PC-9 (cell line): ENCODE results near the gene IKZF1. TPM values are rescaled to one million over a fixed set of nuclear protein-coding genes. Genes with fewer than 3 reads are reported as not detected.
A peak's percentile ranks its signal among the peaks of the same experiment; 100 is the strongest.

Experiments
- BruUV-seq: library from RNA; stranded (reverse); fragments of 400-500 nt; replicated peaks from 2 replicates; lab custom pipeline; 2021; lab: Mats Ljungman, UMichigan
- CTCF ChIA-PET: fragments of 300-600 bp; sonication (Branson Sonifier 250); formaldehyde crosslinking; loops from one replicate; lab custom pipeline; 2022; ENCODE audit warnings: antibody characterized with exemption; lab: Charles Lee
- POLR2A ChIA-PET: fragments of 300-600 bp; sonication (Branson Sonifier 250); formaldehyde crosslinking; loops from one replicate; lab custom pipeline; 2022; ENCODE audit warnings: antibody characterized with exemption; ENCODE audit not compliant: unreplicated experiment; lab: Charles Lee
- DNase-seq, 2 experiments: peaks; one replicate each; pipeline versions ENCODE4 v3.0.0 to v3.0.0-alpha.2; 2015 to 2022; ENCODE audit warnings: mixed read lengths in 1 of 2
- H2AFZ ChIP-seq: fragments of 200-600 bp; sonication (generic); 2 replicates; pipeline ENCODE4 v1.8.1; 2017; ENCODE audit warnings: antibody characterized with exemption
- H3F3A ChIP-seq: fragments of 200-600 bp; sonication (generic); 2 replicates; pipeline ENCODE4 v1.8.1; 2017; ENCODE audit warnings: antibody characterized with exemption, mild to moderate bottlenecking, low read depth; ENCODE audit not compliant: insufficient read depth
- H3K27ac ChIP-seq: fragments of 200-600 bp; sonication (generic); 2 replicates; pipeline ENCODE4 v1.6.1; 2016; ENCODE audit warnings: mixed run types
- H3K27me3 ChIP-seq: fragments of 200-600 bp; sonication (generic); 2 replicates; pipeline ENCODE4 v1.6.1; 2016; ENCODE audit warnings: low read depth, mixed run types; ENCODE audit not compliant: insufficient read depth
- H3K36me3 ChIP-seq: fragments of 200-600 bp; sonication (generic); 2 replicates; pipeline ENCODE4 v1.6.1; 2016; ENCODE audit warnings: low read depth, mixed run types
- H3K4me1 ChIP-seq: fragments of 200-600 bp; sonication (generic); replicated peaks from 2 replicates; pipeline ENCODE4 v1.6.1; 2016; ENCODE audit warnings: mixed run types; ENCODE audit not compliant: insufficient read depth
- H3K4me2 ChIP-seq: fragments of 200-600 bp; sonication (generic); 2 replicates; pipeline ENCODE4 v1.6.1; 2017; ENCODE audit warnings: mixed run types
- H3K4me3 ChIP-seq: fragments of 200-600 bp; sonication (generic); 2 replicates; pipeline ENCODE4 v1.6.1; 2016; ENCODE audit warnings: mixed run types
- H3K79me2 ChIP-seq: fragments of 200-600 bp; sonication (generic); 2 replicates; pipeline ENCODE4 v1.6.1; 2017; ENCODE audit warnings: low read depth, mixed run types
- H3K9me2 ChIP-seq: fragments of 200-600 bp; sonication (generic); 2 replicates; pipeline ENCODE4 v1.8.1; 2017; ENCODE audit warnings: mild to moderate bottlenecking; ENCODE audit not compliant: insufficient read depth
- H3K9me3 ChIP-seq: fragments of 200-600 bp; sonication (generic); 2 replicates; pipeline ENCODE4 v1.8.1; 2016; ENCODE audit warnings: low read depth; ENCODE audit not compliant: insufficient read depth
- H4K20me1 ChIP-seq: fragments of 200-600 bp; sonication (generic); 2 replicates; pipeline ENCODE4 v1.8.1; 2017; ENCODE audit not compliant: insufficient read depth
- EZH2 ChIP-seq: fragments of 200-600 bp; sonication (generic); IDR thresholded peaks from 2 replicates; pipeline ENCODE4 v1.8.0; 2017; ENCODE audit warnings: antibody characterized with exemption, low read depth
- intact Hi-C: fragments of 100-400 bp; cut with micrococcal nuclease; formaldehyde crosslinking; loops from one replicate; pipeline ENCODE4 v1.10.0; 2022; ENCODE audit not compliant: unreplicated experiment
- total RNA-seq: library from RNA; stranded (reverse); gene quantifications from 2 replicates; pipeline ENCODE4 v1.2.3, GENCODE V29; 2021
- TF ChIP-seq, protein P1 (sequence below): fragments of 200-600 bp; sonication (generic); conservative IDR thresholded peaks from 2 replicates; pipeline ENCODE4 v1.6.1; 2017; ENCODE audit warnings: mixed run types, antibody characterized with exemption, mild to moderate bottlenecking, moderate library complexity

The IKZF1 gene
- total RNA-seq, 1 experiment from 2014 or later = not detected

DNA sequence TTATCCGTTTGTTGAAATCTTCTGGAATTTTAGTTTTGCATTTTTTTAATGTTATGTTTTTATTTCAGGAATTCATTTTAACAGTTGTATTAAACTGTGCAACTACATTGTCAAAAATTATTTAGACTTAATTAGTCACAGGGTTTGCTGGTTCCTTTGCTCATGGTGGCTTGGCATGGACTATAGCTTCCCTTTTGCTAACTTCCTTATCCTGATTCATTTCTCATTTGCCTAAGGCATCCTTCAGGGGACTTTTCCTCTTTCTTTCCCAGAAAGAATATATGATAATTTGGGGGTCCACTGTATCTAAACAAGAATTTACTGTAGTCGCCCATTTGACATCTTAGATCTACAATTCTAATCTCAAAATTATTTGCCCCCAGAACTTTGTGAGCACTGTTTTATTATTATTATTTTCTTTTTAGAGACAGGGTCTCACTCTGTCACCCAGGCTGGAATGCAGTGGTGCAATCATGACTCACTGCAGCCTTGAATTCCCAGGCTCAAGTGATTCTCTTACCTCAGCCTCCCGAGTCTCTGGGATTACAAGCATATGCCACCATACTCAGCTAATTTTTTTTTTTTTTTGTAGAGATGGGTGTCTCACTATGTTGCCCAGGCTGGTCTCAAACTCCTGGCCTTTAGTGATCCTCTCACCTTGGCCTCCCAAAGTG lies 131.8 kb downstream of the IKZF1 start:
- Histone ChIP-seq H3F3A (peaks cover 10% of the 10 kb centered on the region), H3K27ac (peak overlapping the region; percentile 85), H3K9me2 (no peaks in the 10 kb centered on the region; the same call in 1 of the 2 replicates), H3K4me1 (peaks cover 17% of the 10 kb centered on the region), H3K9me3 (no peaks in the 10 kb centered on the region), H2AFZ (no peak overlapping the region), H4K20me1 (no peaks in the 10 kb centered on the region), H3K27me3 (no peaks in the 10 kb centered on the region), H3K79me2 (no peaks in the 10 kb centered on the region), H3K4me3 (no peak overlapping the region), H3K4me2 (peak overlapping the region; percentile 26; the same call in 1 of the 2 replicates), H3K36me3 (0 out of 2 replicates have a peak, but pooled peaks cover 10% of the 10 kb centered on the region)
- CTCF ChIA-PET = no interaction called here
- TF ChIP-seq, protein P1, sequence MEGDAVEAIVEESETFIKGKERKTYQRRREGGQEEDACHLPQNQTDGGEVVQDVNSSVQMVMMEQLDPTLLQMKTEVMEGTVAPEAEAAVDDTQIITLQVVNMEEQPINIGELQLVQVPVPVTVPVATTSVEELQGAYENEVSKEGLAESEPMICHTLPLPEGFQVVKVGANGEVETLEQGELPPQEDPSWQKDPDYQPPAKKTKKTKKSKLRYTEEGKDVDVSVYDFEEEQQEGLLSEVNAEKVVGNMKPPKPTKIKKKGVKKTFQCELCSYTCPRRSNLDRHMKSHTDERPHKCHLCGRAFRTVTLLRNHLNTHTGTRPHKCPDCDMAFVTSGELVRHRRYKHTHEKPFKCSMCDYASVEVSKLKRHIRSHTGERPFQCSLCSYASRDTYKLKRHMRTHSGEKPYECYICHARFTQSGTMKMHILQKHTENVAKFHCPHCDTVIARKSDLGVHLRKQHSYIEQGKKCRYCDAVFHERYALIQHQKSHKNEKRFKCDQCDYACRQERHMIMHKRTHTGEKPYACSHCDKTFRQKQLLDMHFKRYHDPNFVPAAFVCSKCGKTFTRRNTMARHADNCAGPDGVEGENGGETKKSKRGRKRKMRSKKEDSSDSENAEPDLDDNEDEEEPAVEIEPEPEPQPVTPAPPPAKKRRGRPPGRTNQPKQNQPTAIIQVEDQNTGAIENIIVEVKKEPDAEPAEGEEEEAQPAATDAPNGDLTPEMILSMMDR = no peak
- TF ChIP-seq EZH2 = no peak
- POLR2A ChIA-PET = no interaction called here
- no TSS peak for BruUV-seq
- intact Hi-C loops = no loop called here
- peak; percentile 36 to 80 for DNase-seq

DNA sequence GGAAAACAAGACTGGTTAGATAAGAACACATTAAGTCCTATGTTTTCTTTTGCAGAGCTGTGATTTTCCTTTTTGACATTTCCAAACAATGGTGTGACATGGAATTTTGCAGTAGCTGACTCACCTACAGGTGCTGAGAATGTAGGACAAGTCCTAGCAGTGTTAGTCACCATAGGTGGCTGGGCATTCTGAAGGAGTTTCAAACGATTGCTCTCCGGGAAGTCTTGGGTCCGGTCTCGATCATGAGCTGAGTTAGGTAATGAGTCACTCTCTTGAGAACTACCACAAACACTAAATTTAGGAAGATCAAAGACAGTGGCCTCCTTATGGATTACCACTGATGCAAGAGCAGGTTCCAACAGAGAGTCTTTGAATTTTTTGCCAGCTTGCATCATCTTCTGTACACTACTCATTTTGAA lies 142.0 kb downstream of the IKZF1 start:
- H3K4me2 ChIP-seq = peak overlapping the region; percentile 50
- no TSS peak for BruUV-seq
- peak; percentile 75 to 100 for DNase-seq

DNA sequence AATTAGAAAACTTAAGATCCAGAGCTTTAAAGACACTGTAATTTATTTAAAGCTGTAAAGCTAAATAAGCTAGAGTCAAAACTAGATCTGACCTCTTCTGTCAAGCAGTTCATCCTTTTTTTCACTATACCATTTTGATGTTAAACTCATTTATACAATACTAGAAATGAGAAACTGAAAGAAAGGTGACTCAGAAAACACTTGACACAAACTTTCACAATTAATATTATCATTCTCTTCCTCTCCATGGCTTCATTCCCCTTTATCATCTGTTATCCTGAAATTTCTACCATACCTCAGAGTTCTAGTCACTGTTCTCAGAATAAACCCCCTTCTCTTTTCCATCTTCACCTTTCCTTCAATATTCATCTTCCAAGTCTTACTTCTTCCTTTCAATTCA lies 144.3 kb downstream of the IKZF1 start:
- CTCF ChIA-PET = no interaction called here
- POLR2A ChIA-PET = no interaction called here
- Histone ChIP-seq H3K4me1 (peaks cover 41% of the 10 kb centered on the region), H3F3A (peaks cover 42% of the 10 kb centered on the region), H3K79me2 (peaks cover 45% of the 10 kb centered on the region), H3K36me3 (peaks cover 28% of the 10 kb centered on the region), H3K4me3 (peak overlapping the region; percentile 75), H3K27me3 (no peaks in the 10 kb centered on the region), H3K9me2 (no peaks in the 10 kb centered on the region), H3K4me2 (peak overlapping the region; percentile 87), H2AFZ (no peak overlapping the region), H4K20me1 (no peaks in the 10 kb centered on the region; the same call in 1 of the 2 replicates), H3K9me3 (0 out of 2 replicates have a peak, but pooled peaks cover 4% of the 10 kb centered on the region), H3K27ac (peak overlapping the region; percentile 94)
- intact Hi-C loops = loop anchor here (5.0 to 10.0 kb wide), 2 partner anchors 596 to 713 kb away; no protein-coding TSS in a partner anchor
- TF ChIP-seq, protein P1 = no peak
- TF ChIP-seq EZH2 = no peak
- no peak for DNase-seq
- no TSS peak for BruUV-seq

More for the DNA sequence above, 142.0 kb downstream of the IKZF1 start:
- no peak overlapping the region for H2AFZ ChIP-seq
- intact Hi-C loops = loop anchor here (1.0 to 10.0 kb wide), 3 partner anchors 9 to 716 kb away; no protein-coding TSS in a partner anchor
- no peak overlapping the region for H3K4me3 ChIP-seq
- no peaks in the 10 kb centered on the region for H3K27me3 ChIP-seq
- peaks cover 42% of the 10 kb centered on the region for H3F3A ChIP-seq
- peaks cover 32% of the 10 kb centered on the region for H3K36me3 ChIP-seq
- H3K27ac ChIP-seq = peak overlapping the region; percentile 94
- TF ChIP-seq EZH2 = no peak
- TF ChIP-seq, protein P1 = no peak
- POLR2A ChIA-PET = interaction anchor here (0.5 to 0.6 kb wide), 2 partner anchors 159 to 866 kb away, joined by 3 read pairs; no protein-coding TSS in a partner anchor
- peaks cover 58% of the 10 kb centered on the region for H3K79me2 ChIP-seq
- H4K20me1 ChIP-seq = no peaks in the 10 kb centered on the region; the same call in 1 of the 2 replicates
- peaks cover 41% of the 10 kb centered on the region for H3K4me1 ChIP-seq
- no peaks in the 10 kb centered on the region for H3K9me2 ChIP-seq
- CTCF ChIA-PET = interaction anchor here (0.7 kb wide), 1 partner anchor 1426 kb away, joined by 5 read pairs; no protein-coding TSS in a partner anchor
- 0 out of 2 replicates have a peak, but pooled peaks cover 4% of the 10 kb centered on the region for H3K9me3 ChIP-seq
